Left renal cortex interstitium (tissue), 4 donors: Measurements from ENCODE around the gene COBL. TPM values are rescaled to one million over a fixed set of nuclear protein-coding genes. Genes with fewer than 3 reads are reported as not detected.
"Not testable (repeated sequence)": the region's sequence is repeated elsewhere in the genome, so short reads cannot be mapped to it uniquely, and the experiment has no call there.

Experiments used
- DNase-seq, 4 donors: peaks; one replicate each; pipeline ENCODE4 v3.0.0-alpha.2; 2013; ENCODE audit warnings: low read depth in 4 of 4, low spot score in 2 of 4, missing footprints in 1 of 4
- polyA plus RNA-seq, 4 donors: library from polyadenylated mRNA; unstranded; fragments of 120-200 nt; gene quantifications; one replicate each; pipeline ENCODE4 v1.2.1, GENCODE V29; 2013; ENCODE audit not compliant: insufficient read length in 4 of 4

Gene COBL
- polyA plus RNA-seq, 4 donors, result 13.4 to 19.3 (median 17.3) TPM

DNA sequence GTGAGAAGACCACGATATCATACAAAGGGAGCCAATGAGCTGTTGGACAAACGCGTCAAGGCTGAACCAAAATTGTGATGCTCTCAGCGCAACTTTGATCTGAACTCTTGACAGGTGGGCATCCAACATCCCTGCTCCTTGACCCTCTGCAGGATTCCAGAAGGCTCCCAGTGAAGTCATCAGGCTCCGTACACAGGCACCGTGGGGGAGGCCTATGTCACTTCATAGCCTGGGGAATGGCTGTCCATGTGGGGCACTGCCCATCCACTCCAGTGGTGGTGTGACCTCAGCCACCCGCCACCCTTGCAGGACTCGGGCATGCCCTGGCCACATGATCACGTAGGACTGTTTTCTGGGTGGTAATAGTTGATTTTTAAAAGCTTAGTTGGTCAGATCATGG, 300.1 kb downstream of the COBL start:
- no peak for DNase-seq

DNA sequence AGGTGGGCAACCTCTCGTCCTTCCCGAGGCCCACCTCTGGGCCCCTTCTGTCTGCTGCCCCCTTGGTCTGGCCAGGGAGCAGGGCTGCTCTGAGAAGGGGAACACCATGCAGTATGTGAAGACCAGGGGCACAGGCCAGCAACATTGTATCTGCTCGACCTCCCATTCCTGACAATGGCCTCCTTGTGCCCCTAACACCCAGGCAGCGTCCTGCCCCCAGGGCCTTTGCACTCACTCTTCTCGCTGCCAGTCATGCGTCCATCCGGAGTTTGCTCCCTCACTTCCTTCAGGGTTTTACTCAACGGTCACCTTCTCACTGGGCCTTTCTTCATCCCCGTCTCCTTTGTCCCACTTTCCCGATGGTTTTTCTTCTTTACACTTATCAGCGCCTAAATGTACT, 301.0 kb downstream of the COBL start:
- DNase-seq, result no peak

GRCh38 chr7:51014811-51015210, 301.8 kb downstream of the COBL start:
- no peak for DNase-seq

DNA sequence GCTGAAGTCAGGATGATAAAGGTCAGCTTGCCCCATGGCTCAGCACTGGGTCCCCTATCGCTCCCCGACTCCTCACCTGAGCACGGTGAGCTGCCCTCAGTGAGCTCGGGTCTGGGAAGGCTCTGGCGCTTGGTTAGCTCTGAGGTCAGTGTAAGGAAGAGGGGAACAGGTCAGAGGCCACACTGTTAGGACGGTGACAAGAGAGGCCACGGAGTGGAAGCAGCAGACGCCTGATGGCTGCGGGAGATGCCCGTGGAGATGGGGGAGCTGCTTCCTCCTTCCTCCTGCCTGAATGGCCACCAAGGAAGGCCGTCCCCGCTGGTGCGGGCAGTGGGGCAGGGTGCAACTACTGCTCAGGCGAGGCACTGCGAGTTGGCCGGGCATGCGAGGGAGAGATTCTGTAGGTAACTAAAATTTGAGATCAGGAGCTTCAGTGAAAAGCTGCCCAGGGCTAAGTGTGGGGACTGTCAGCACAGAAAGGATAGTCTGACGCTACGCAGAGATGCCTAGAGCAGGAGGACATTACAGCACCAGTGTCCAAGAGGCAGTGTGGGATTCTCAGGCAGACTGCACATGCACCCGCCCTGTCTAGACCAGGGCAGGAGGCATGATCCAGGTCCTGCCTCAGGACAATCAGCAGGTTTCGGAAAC, 302.6 kb downstream of the COBL start:
- no peak for DNase-seq

- DNase-seq, result no peak
Measured at GRCh38 chr7:51013218-51013786, 303.3 kb downstream of the COBL start.

GRCh38 chr7:51012569-51013217, 303.9 kb downstream of the COBL start:
- DNase-seq, result no peak

DNA sequence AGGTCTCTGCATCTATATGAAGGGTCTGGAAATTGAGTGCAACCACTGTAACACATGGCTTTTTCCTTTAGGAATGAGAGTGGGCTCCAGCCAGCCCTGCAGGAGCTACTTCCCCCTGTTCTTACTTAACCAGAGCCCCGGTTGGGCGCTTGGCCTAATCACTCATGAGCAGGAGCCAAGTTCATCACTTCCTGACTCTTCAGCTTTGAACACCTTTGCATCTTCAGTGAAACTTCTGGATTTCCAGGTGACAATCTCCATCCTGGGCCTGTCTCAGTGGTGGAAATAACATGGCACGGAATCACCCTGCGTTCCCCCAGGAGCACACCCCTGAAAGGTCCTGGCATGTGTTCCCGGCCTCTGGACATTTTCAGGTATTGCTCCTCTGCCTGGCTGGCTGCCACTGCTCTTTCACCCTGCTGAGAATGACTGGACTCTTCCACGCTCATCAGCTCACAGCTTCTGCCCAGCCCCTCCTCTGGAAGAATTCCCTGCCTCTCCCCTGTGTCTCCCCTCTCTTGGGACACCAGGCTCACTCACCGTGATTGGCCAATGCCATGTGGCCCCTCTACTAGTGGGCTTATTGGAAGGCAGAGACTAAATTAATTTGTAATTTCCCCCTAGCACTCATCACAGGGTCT, 304.8 kb downstream of the COBL start:
- DNase-seq, result no peak

GRCh38 chr7:51010534-51010933, 306.1 kb downstream of the COBL start:
- no peak for DNase-seq

GRCh38 chr7:51009716-51010496, 306.7 kb downstream of the COBL start:
- no peak for DNase-seq

DNA sequence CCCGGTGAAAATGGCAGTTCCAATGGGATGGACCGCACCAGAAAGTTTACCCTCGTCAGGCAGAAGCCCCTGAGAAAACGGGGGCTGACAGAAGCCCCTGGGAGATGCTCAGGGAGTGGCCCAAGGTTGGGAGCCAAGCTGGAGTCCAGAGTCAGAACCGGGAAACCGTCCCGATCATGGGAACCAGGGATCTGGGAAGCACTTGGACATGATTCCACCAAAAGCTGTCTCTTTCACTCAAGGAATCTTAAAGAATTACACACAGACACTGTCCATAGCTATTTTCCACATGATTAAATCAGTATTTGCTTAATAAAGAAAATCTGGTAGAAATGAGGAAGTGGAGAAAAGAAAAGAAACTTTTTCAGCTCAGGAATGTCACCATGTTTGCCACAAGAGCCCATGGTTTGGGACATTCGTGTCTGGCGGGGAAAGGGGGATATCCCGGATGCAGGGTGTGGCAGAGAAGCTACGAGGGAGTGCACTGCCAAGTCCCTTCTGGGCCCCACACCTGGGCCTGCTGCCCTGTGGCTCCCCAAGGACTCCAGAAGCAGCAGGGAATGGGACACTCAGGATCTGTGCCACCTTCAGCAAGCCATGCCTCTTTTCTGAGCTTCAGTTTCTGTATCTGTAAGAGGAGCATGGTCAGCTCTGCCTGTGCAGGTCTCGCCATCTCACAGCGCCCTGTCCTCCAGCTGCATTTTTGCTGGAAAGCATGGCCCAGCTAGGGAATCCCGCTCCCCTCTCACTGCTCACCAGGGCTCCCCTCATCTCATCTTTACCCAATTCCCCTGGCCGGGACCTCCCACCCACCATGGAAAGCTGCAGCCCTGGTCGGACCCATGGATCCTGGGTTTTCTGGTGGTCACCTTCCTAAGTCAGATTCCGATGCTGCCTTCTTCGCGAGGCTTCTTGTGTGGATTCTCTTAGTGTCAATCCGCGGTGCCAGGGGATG, 308.8 kb downstream of the COBL start:
- DNase-seq, result no peak

DNA sequence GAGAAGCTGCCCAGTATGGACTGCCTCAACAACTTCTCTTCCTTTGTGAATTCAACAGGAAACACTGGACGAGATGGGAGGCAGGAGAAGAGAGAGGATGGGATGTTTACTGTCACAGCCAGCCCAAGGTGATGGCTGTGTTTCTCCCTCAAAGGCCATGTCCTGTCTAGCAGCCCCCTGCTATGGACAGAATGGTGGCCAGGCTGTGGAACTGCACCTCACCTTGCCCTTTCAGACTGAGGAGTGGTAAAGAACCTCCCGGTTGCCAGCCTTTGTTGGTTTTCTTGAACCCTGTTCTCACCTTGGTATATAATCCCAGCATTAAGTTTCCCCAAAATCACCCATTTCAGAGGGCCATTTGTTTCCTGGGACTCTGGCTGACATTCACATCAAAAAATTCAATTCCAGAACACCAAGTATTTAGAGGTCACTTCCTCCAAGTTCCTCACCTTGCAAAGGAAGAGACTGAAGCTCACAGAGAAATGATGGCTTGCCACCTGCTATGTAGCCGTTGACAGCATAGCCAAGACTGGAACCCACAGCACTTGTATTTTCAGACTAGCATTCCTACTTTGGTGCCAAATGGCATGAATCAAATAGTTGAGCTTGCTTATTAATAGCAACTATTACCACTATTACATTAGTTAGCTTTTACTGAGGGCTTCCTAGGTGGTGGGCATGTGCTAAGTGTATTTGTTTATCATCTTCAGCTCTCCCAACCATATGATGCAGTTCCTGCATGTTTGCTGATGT, 309.9 kb downstream of the COBL start:
- DNase-seq, result no peak

GRCh38 chr7:51005074-51005473, 311.5 kb downstream of the COBL start:
- no peak for DNase-seq

GRCh38 chr7:51000956-51001355, 315.7 kb downstream of the COBL start:
- no peak for DNase-seq

DNA sequence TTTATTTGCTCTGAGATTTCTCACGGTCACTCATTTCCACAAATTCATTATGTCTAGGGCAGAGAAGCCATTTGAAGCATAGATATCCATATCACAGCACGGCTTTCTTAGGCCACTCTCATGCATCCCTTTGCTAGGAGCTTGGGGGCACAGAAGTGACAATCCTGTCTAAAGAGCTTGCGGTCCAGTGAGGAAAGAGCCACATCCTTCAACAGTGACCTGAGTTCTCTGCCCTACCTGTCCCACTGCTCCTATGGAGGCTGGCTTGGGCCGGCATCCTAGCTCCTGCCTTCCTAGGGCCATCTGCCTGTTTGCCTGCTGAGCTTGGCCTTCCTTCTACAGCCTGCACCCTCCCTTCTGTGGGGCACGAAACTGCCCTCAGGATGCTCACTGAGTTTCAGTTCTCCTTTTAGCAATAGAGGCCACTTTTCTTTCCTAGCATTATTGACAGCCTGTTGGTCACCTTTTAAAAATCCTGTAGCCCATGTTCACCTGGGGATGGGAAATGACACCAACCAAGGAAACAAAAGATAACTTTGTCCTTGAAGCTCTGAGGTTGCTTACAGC, 321.8 kb downstream of the COBL start:
- no peak for DNase-seq

- DNase-seq, result not testable (repeated sequence)
Measured at GRCh38 chr7:50990214-50990613, 326.4 kb downstream of the COBL start.

DNA sequence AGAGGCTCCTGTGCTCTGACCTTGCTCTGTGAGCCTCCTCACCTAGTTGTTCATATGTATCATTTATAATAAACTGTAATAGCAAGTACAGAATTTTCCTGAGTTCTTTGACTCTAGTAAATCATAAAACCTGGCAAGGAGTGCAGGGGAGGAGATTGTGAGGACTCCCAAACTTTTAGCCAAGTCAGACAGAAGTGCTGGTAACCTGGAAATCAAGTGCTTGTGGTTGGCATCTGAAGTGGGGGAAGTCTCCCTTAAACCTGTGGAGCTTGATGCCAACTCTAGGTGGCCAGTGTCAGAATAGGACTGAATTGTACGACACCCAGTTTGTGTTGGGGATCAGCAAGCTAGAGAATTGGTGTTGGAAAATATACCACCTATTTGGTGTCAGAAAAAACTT, 327.6 kb downstream of the COBL start:
- DNase-seq, result no peak

- DNase-seq, result no peak
Measured at GRCh38 chr7:50988465-50988864, 328.1 kb downstream of the COBL start.

DNA sequence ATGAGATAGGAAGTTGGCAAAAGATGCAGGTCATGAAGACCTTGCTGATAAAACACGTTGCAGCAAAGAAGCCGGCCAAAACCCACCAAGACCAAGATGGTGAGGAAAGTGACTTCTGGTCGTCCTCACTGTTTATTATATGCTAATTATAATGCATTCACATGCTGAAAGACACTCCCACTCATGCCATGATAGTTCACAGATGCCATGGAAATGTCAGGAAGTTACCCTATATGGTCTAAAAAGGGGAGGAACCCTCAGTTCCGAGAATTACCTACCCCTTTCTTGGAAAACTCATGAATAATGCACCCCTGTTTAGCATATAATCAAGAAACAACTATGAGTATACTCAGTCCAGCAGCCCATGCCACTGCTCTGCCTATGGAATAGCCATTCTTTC, 331.5 kb downstream of the COBL start:
- DNase-seq, result no peak

- no peak for DNase-seq
Measured at GRCh38 chr7:50983850-50984249, 332.8 kb downstream of the COBL start.
